Erythroblast (primary cell): ENCODE measurements around the gene CCK.

Experiments
- DNase-seq, 2 experiments: peaks; one replicate each; lab custom pipeline; 2025; lab: John Stamatoyannopoulos, UW
- GATA1 ChIP-seq: IDR thresholded peaks from 2 replicates; pipeline ENCODE4 v1.6.1; 2011; ENCODE audit warnings: low read depth, mild to moderate bottlenecking, control low read depth, low read length, moderate library complexity
- POLR2A ChIP-seq: IDR thresholded peaks from 2 replicates; pipeline ENCODE4 v1.6.1; 2011; ENCODE audit warnings: mild to moderate bottlenecking, low read length

The CCK gene

GRCh38 chr3:42225486-42226363, 40.3 kb downstream of the CCK start:
- DNase-seq = no peak
- TF ChIP-seq GATA1 (no peak), POLR2A (no peak)

DNA sequence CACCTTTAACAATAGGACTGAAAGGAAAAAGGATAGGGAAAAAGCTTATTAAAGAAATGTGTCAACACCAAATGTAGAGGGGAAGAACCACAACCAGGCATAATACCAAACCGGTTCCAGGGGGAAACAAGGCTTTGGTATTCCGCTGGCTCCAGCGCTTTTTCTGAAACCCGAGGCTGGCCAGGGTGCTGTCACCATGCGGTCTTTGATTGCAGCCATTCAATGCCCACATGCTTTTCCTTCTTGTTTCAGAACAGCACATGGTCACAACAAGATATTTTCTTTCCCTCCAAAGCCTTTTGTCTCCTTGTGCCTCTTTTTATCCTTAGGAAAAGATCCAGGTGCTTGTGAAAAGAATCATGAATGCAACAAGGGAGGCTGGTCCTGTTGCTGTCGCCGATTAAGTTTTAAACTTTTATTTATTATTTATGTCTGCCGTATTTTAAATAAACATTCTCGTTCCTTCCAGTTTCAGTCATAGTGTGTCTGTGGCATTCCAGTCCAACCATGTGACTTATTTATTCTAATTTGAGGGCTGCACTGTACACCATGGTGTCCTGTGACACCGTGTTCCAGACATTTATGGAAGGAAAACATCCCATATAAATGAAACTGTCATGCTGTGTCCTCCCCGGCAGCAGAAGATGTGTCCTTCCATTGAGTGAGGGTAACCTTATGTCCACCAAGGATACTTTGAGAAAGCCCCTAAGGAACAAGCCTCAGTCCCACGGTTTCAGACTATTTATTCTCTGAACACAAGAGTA, 41.1 kb downstream of the CCK start:
- TF ChIP-seq POLR2A (no peak), GATA1 (no peak)
- DNase-seq = no peak

DNA sequence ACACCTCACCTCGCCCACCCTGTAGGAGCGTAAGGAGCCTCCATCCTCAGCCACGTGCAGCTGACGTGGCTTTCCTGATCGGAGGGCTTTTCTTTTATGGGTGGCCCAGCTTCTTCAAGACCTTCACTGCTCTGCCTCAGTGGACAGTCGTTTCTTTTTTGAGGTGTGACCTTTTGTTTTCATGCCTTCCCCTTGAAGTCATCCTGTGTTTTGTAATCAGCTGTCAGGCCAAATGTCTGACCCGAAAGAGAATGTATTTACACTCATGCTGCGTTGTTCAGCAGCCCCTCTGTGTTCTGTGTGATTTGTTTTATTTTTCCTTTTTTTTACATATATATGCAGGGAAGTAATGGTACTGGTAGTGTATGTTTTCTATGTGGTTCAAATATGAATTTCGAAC, 41.8 kb downstream of the CCK start:
- no peak for DNase-seq
- TF ChIP-seq GATA1 = no peak
- no peak for TF ChIP-seq POLR2A

DNA sequence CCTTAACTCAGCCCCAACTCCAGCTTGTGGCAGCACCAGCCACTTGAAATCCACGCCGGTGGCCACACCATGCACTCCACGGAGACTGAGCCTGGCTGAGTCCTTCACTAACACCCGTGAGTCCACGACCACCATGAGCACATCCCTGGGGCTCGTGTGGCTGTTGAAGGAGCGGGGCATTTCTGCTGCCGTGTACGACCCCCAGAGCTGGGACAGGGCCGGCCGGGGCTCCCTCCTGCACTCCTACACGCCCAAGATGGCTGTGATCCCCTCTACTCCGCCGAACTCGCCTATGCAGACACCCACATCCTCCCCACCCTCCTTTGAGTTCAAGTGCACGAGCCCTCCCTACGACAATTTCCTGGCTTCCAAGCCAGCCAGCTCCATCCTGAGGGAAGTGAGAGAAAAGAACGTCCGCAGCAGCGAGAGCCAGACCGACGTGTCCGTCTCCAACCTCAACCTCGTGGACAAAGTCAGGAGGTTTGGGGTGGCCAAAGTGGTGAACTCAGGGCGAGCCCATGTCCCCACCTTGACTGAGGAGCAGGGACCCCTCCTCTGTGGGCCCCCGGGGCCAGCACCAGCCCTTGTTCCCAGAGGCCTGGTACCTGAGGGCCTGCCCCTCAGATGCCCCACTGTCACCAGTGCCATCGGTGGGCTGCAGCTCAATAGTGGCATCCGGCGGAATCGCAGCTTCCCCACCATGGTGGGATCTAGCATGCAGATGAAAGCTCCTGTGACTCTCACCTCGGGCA, 42.9 kb downstream of the CCK start:
- TF ChIP-seq POLR2A (no peak), GATA1 (no peak)
- no peak for DNase-seq

GRCh38 chr3:42220436-42221121, 45.4 kb downstream of the CCK start:
- no peak for TF ChIP-seq GATA1
- TF ChIP-seq POLR2A = no peak
- no peak for DNase-seq

- TF ChIP-seq GATA1 = no peak
- no peak for TF ChIP-seq POLR2A
- DNase-seq = no peak
These were observed 49.1 kb downstream of the CCK start for GRCh38 chr3:42216931-42217333.

- no peak for TF ChIP-seq GATA1
- no peak for TF ChIP-seq POLR2A
- DNase-seq = no peak
These were observed 49.7 kb downstream of the CCK start for GRCh38 chr3:42216302-42216701.

GRCh38 chr3:42214565-42215283, 51.3 kb downstream of the CCK start:
- no peak for DNase-seq
- TF ChIP-seq GATA1 = no peak
- TF ChIP-seq POLR2A = no peak

DNA sequence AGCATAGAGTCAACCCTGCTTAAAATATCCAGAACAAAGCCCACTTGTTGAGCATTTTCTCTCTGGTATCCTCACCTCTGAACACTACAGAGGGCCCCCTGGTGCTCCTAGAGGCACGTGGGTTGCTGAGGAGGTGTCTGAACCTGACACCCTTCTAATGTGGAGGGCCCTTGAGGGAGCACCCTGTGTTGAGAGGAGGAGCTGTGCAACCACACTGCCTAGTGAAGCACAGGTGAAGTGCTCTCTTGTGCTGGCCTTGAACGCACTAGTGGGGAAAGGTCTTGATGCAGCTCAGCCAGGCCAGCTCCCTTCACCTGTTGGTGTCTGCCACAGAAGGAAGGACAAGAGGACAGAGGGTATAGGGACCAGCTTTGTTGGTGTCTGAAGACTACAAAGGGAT, 51.9 kb downstream of the CCK start:
- TF ChIP-seq GATA1 (no peak), POLR2A (no peak)

DNA sequence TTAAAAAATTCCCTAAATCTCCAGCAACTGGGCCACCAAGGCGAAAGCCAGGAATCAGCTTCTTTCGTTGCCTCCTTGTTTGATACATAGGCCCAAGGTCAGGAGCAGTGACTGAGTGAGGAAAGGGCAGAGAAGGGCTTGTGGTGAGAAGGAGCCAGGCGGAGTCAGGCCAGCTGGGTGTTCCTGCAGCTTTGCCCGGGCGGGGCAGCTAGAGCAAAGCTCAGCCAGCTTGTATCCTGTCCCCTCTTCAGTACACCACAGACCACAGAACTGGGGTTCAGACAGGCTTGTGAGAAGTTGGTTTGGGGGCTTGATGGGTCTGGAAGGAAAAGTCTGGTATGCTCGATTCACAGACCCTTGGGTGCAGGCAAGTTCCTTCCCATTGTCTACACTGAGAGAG, 52.6 kb downstream of the CCK start:
- DNase-seq = no peak
- TF ChIP-seq POLR2A = no peak
- TF ChIP-seq GATA1 = no peak

More for the DNA sequence above, 51.9 kb downstream of the CCK start:
- no peak for DNase-seq

DNA sequence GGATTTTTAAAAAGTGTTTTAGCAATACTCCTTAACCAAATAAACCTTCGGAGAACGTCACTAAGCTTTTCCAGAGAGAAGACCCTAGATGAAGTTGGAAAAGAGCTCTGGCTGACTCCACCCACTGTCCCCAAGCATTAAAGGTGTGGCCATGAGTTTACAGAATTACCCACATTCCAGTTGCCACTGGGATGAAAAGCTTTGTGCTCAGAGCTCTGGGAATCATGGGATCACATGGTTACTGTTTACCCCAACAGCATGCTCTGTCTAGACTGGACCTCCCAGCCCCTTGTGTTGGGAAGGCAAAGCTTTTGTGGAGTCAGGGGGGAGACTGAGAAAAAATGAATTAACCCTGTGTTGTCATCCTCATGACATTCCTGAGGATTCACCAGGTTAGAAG, 55.3 kb downstream of the CCK start:
- DNase-seq = no peak

DNA sequence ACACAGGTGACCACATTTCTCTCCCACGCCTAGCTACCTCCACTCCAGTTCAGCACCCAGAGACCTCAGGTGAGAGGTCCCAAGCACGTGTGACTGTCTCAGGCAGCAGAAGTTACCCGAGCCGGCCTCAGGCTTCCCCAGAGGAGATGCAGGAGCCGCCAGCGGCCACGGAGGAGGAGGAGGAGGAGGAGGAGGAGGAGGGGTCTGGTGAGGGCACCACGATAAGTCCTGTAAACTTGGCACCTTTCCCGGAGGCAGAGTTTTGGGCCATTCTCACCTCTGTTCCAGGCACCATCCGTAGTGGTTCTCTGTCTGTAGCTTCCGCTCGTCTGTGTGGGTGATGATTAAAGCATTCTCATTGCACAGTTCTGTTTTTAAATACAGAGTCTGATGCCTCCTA, 56.1 kb downstream of the CCK start:
- no peak for DNase-seq
- TF ChIP-seq GATA1 = no peak
- no peak for TF ChIP-seq POLR2A

More for the DNA sequence above, 55.3 kb downstream of the CCK start:
- TF ChIP-seq GATA1 = no peak
- TF ChIP-seq POLR2A = no peak
